Sigmoid colon (tissue), 7 donors: Measurements from ENCODE around the gene CAMK4. TPM values are rescaled to one million over a fixed set of nuclear protein-coding genes. Genes with fewer than 3 reads are reported as not detected.

Experiments
- DNase-seq: peaks from one replicate; pipeline ENCODE4 v3.0.0-alpha.2; 2019
- H3K27ac ChIP-seq, 4 donors: fragments of 200-600 bp; sonication (generic); one replicate each; pipeline ENCODE4 v1.5.1; 2016 to 2019; ENCODE audit warnings: mild to moderate bottlenecking in 1 of 4
- H3K27me3 ChIP-seq, 3 donors: fragments of 200-600 bp; sonication (generic); one replicate each; pipeline ENCODE4 v1.5.1; 2019; ENCODE audit warnings: mild to moderate bottlenecking in 1 of 3
- H3K36me3 ChIP-seq, 4 donors: fragments of 200-600 bp; sonication (generic); one replicate each; pipeline ENCODE4 v1.5.1; 2016 to 2019
- H3K4me1 ChIP-seq, 4 donors: fragments of 200-600 bp; sonication (generic); one replicate each; pipeline ENCODE4 v1.5.1; 2017 to 2019
- H3K4me3 ChIP-seq, 4 donors: fragments of 200-600 bp; sonication (generic); one replicate each; pipeline ENCODE4 v1.5.1; 2017 to 2019; ENCODE audit warnings: mild to moderate bottlenecking in 2 of 4, moderate library complexity in 1 of 4
- H3K9me3 ChIP-seq, 4 donors: fragments of 200-600 bp in 3 of 4; sonication (generic) in 3 of 4; one replicate each; pipeline versions ENCODE4 v1.5.1 to v1.6.1; 2013 to 2019
- CTCF ChIP-seq, 4 experiments: fragments of 450-650 bp in 3 of 4; fragments of 200-600 bp in 1 of 4; IDR thresholded peaks; one replicate each; pipeline ENCODE4 v1.5.1; 2016 to 2019; ENCODE audit warnings: antibody characterized with exemption in 4 of 4, mild to moderate bottlenecking in 3 of 4, moderate library complexity in 2 of 4
- EP300 ChIP-seq, 4 donors: sonication (generic); formaldehyde crosslinking; IDR thresholded peaks; one replicate each; pipeline ENCODE4 v1.6.1; 2017; ENCODE audit warnings: antibody characterized with exemption in 4 of 4
- POLR2A ChIP-seq, 2 donors: fragments of 450-650 bp; IDR thresholded peaks; one replicate each; pipeline ENCODE4 v1.6.1; 2016; ENCODE audit warnings: antibody characterized with exemption in 2 of 2, mild to moderate bottlenecking in 2 of 2, moderate library complexity in 2 of 2
- POLR2AphosphoS5 ChIP-seq, 4 donors: sonication (generic); formaldehyde crosslinking; IDR thresholded peaks; one replicate each; pipeline ENCODE4 v1.6.1; 2017; ENCODE audit warnings: antibody characterized with exemption in 4 of 4
- WGBS, 2 donors: extraction: QIAGEN DNeasy Blood & Tissue Kit; methylation state at CpG; one replicate each; pipeline ENCODE4 v1.1.7; 2013; 5-methylcytosine and 5-hydroxymethylcytosine counted together
- intact Hi-C: fragments of 100-400 bp; cut with DNase I; formaldehyde crosslinking; loops from one replicate; pipeline ENCODE4 v1.15.1; 2023
- polyA plus RNA-seq, 3 donors: library from polyadenylated mRNA; stranded (reverse); fragments of 200-250 nt; gene quantifications; one replicate each; pipeline ENCODE4 v1.2.3, GENCODE V29; 2013
- total RNA-seq, 4 donors: library from RNA; depleted of rRNA; stranded (reverse); fragments of >200 nt; gene quantifications; one replicate each; pipeline ENCODE4 v1.1.0, GENCODE V29; 2016
- donor health status: healthy with polysubstance abuse.
- donor health status: Bipolar disorder and iron deficiency.
- donor health status: healthy.

CAMK4 gene
- total and polyA plus RNA-seq, 7 donors, result 0.23 to 4.0 (median 2.3) TPM

GRCh38 chr5:111309384-111309783 lies 85.2 kb downstream of the CAMK4 start:
- TF ChIP-seq POLR2A (IDR thresholded peaks at IDR 0.05), result no peak
- no peak for TF ChIP-seq EP300 (IDR thresholded peaks at IDR 0.05)
- TF ChIP-seq POLR2AphosphoS5 (IDR thresholded peaks at IDR 0.05), result no peak
- TF ChIP-seq CTCF (IDR thresholded peaks at IDR 0.05), result no peak
- H3K36me3 ChIP-seq, result no peaks in the 10 kb centered on the region
- DNase-seq, result no peak
- no peaks in the 10 kb centered on the region for H3K27me3 ChIP-seq
- H3K27ac ChIP-seq, result no peak overlapping the region
- WGBS, 2 donors, result 89 to 93% methylated on average over 2 of the region's 2 CpGs
- intact Hi-C loops, result no loop called here
- no peaks in the 10 kb centered on the region for H3K9me3 ChIP-seq
- H3K4me3 ChIP-seq, result no peak overlapping the region
- H3K4me1 ChIP-seq, result no peaks in the 10 kb centered on the region

- 77 to 88% methylated on average over 6 of the region's 6 CpGs for WGBS, 2 donors
- Histone ChIP-seq H3K4me3 (no peak overlapping the region), H3K36me3 (no peaks in the 10 kb centered on the region), H3K27me3 (no peaks in the 10 kb centered on the region), H3K9me3 (no peaks in the 10 kb centered on the region), H3K4me1 (no peaks in the 10 kb centered on the region), H3K27ac (no peak overlapping the region)
- no peak for DNase-seq
- no peak for TF ChIP-seq POLR2A (IDR thresholded peaks at IDR 0.05)
- no peak for TF ChIP-seq POLR2AphosphoS5 (IDR thresholded peaks at IDR 0.05)
- TF ChIP-seq CTCF (IDR thresholded peaks at IDR 0.05), result no peak
- TF ChIP-seq EP300 (IDR thresholded peaks at IDR 0.05), result no peak
- intact Hi-C loops, result no loop called here
Measured at GRCh38 chr5:111310711-111311620, 86.8 kb downstream of the CAMK4 start.

- no peak for TF ChIP-seq CTCF (IDR thresholded peaks at IDR 0.05)
- no peak for TF ChIP-seq POLR2AphosphoS5 (IDR thresholded peaks at IDR 0.05)
- no peak for TF ChIP-seq POLR2A (IDR thresholded peaks at IDR 0.05)
- TF ChIP-seq EP300 (IDR thresholded peaks at IDR 0.05), result no peak
- Histone ChIP-seq H3K4me3 (no peak overlapping the region), H3K36me3 (no peaks in the 10 kb centered on the region), H3K4me1 (no peaks in the 10 kb centered on the region), H3K9me3 (no peaks in the 10 kb centered on the region), H3K27me3 (no peaks in the 10 kb centered on the region), H3K27ac (no peak overlapping the region)
- DNase-seq, result no peak
- intact Hi-C loops, result no loop called here
- WGBS, 2 donors, result 47 to 66% methylated on average over 1 of the region's 1 CpG
Measured at GRCh38 chr5:111311666-111312065, 87.5 kb downstream of the CAMK4 start.

- DNase-seq, result no peak
- 66 to 71% methylated on average over 2 of the region's 2 CpGs for WGBS, 2 donors
- intact Hi-C loops, result no loop called here
- Histone ChIP-seq H3K4me1 (no peaks in the 10 kb centered on the region), H3K9me3 (no peaks in the 10 kb centered on the region), H3K36me3 (no peaks in the 10 kb centered on the region), H3K27ac (no peak overlapping the region), H3K4me3 (no peak overlapping the region), H3K27me3 (no peaks in the 10 kb centered on the region)
- TF ChIP-seq EP300 (IDR thresholded peaks at IDR 0.05) (no peak), CTCF (IDR thresholded peaks at IDR 0.05) (no peak), POLR2A (IDR thresholded peaks at IDR 0.05) (no peak), POLR2AphosphoS5 (IDR thresholded peaks at IDR 0.05) (no peak)
Measured at GRCh38 chr5:111313017-111313724, 89.0 kb downstream of the CAMK4 start.
